Sigmoid colon (tissue), 7 donors: Measurements from ENCODE around the gene TNIP2. TPM values are rescaled to one million over a fixed set of nuclear protein-coding genes. Genes with fewer than 3 reads are reported as not detected.
"Not testable (repeated sequence)": the region's sequence is repeated elsewhere in the genome, so short reads cannot be mapped to it uniquely, and the experiment has no call there.

ENCODE experiments used
- DNase-seq: peaks from one replicate; pipeline ENCODE4 v3.0.0-alpha.2; 2019
- H3K27ac ChIP-seq, 4 donors: fragments of 200-600 bp; sonication (generic); one replicate each; pipeline ENCODE4 v1.5.1; 2016 to 2019; ENCODE audit warnings: mild to moderate bottlenecking in 1 of 4
- H3K27me3 ChIP-seq, 3 donors: fragments of 200-600 bp; sonication (generic); one replicate each; pipeline ENCODE4 v1.5.1; 2019; ENCODE audit warnings: mild to moderate bottlenecking in 1 of 3
- H3K36me3 ChIP-seq, 4 donors: fragments of 200-600 bp; sonication (generic); one replicate each; pipeline ENCODE4 v1.5.1; 2016 to 2019
- H3K4me1 ChIP-seq, 4 donors: fragments of 200-600 bp; sonication (generic); one replicate each; pipeline ENCODE4 v1.5.1; 2017 to 2019
- H3K4me3 ChIP-seq, 4 donors: fragments of 200-600 bp; sonication (generic); one replicate each; pipeline ENCODE4 v1.5.1; 2017 to 2019; ENCODE audit warnings: mild to moderate bottlenecking in 2 of 4, moderate library complexity in 1 of 4
- H3K9me3 ChIP-seq, 4 donors: fragments of 200-600 bp in 3 of 4; sonication (generic) in 3 of 4; one replicate each; pipeline versions ENCODE4 v1.5.1 to v1.6.1; 2013 to 2019
- EP300 ChIP-seq, 4 donors: sonication (generic); formaldehyde crosslinking; IDR thresholded peaks; one replicate each; pipeline ENCODE4 v1.6.1; 2017; ENCODE audit warnings: antibody characterized with exemption in 4 of 4
- POLR2A ChIP-seq, 2 donors: fragments of 450-650 bp; IDR thresholded peaks; one replicate each; pipeline ENCODE4 v1.6.1; 2016; ENCODE audit warnings: antibody characterized with exemption in 2 of 2, mild to moderate bottlenecking in 2 of 2, moderate library complexity in 2 of 2
- POLR2AphosphoS5 ChIP-seq, 4 donors: sonication (generic); formaldehyde crosslinking; IDR thresholded peaks; one replicate each; pipeline ENCODE4 v1.6.1; 2017; ENCODE audit warnings: antibody characterized with exemption in 4 of 4
- WGBS, 2 donors: extraction: QIAGEN DNeasy Blood & Tissue Kit; methylation state at CpG; one replicate each; pipeline ENCODE4 v1.1.7; 2013; 5-methylcytosine and 5-hydroxymethylcytosine counted together
- intact Hi-C: fragments of 100-400 bp; cut with DNase I; formaldehyde crosslinking; loops from one replicate; pipeline ENCODE4 v1.15.1; 2023
- polyA plus RNA-seq, 3 donors: library from polyadenylated mRNA; stranded (reverse); fragments of 200-250 nt; gene quantifications; one replicate each; pipeline ENCODE4 v1.2.3, GENCODE V29; 2013
- total RNA-seq, 4 donors: library from RNA; depleted of rRNA; stranded (reverse); fragments of >200 nt; gene quantifications; one replicate each; pipeline ENCODE4 v1.1.0, GENCODE V29; 2016
- TF ChIP-seq, protein P1 (sequence below), 4 experiments: fragments of 450-650 bp in 3 of 4; fragments of 200-600 bp in 1 of 4; IDR thresholded peaks; one replicate each; pipeline ENCODE4 v1.5.1; 2016 to 2019; ENCODE audit warnings: antibody characterized with exemption in 4 of 4, mild to moderate bottlenecking in 3 of 4, moderate library complexity in 2 of 4
- donor health status: healthy with polysubstance abuse.
- donor health status: Bipolar disorder and iron deficiency.
- donor health status: healthy.

Gene TNIP2
- total and polyA plus RNA-seq, 7 donors: 51.7 to 68.8 (median 65.0) TPM

DNA sequence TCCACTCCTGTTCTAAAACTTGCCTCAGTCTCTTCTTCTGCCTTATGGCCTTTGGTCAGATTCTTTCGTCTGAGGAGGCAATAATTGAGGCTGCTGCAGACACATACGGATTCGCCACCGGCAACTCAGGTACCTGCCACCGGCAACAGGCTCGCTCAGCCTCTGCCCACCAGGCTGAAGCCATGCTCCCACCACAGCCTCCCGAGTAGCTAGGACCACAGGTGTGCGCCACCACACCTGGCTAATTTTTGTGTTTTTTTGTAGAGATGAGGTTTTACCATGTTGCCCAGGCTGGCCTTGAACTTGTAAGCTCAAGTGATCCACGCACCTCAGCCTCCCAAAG lies 26.6 kb downstream of the TNIP2 start:
- TF ChIP-seq EP300 (IDR thresholded peaks at IDR 0.05) (no peak), POLR2A (IDR thresholded peaks at IDR 0.05) (no peak), POLR2AphosphoS5 (IDR thresholded peaks at IDR 0.05) (no peak)
- TF ChIP-seq, protein P1, sequence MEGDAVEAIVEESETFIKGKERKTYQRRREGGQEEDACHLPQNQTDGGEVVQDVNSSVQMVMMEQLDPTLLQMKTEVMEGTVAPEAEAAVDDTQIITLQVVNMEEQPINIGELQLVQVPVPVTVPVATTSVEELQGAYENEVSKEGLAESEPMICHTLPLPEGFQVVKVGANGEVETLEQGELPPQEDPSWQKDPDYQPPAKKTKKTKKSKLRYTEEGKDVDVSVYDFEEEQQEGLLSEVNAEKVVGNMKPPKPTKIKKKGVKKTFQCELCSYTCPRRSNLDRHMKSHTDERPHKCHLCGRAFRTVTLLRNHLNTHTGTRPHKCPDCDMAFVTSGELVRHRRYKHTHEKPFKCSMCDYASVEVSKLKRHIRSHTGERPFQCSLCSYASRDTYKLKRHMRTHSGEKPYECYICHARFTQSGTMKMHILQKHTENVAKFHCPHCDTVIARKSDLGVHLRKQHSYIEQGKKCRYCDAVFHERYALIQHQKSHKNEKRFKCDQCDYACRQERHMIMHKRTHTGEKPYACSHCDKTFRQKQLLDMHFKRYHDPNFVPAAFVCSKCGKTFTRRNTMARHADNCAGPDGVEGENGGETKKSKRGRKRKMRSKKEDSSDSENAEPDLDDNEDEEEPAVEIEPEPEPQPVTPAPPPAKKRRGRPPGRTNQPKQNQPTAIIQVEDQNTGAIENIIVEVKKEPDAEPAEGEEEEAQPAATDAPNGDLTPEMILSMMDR (IDR thresholded peaks at IDR 0.05): no peak
- peak; percentile 29 for DNase-seq
- no peaks in the 10 kb centered on the region for H3K27me3 ChIP-seq

DNA sequence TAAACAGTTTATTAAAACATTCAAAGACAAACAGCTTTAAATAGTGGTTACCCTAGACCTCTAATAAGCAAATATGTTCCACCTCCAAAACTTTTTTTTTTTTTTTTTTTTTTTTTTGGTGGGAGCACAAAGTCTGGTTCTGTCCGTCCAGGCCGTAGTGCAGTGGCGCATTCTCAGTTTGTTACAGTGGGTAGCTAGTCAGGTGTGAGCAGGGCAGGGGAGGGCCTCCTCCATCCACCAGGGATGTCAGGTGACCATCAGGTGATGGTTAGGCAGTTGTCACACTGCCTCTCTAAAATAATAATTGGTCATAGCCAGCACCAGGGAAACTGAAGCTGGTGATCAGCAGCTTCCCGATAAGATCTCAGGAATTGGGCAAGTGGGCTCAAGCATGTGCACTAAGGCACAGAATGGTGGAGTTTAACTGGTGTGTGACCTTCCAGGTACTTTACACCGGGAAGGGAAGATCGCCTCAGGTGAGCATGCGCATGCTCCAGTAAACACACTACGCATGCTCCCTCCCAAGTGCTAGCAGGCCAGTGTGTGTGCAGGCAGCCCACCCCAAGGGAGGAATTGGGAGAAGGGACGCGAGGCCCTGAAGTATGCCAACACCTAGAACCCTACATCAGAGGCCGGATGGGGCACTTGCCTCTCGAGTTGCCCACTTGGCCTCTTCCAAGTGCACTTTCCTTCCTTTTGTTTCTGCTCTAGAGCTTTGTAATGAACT lies 27.2 kb downstream of the TNIP2 start:
- Histone ChIP-seq H3K27me3 (no peaks in the 10 kb centered on the region), H3K9me3 (no peaks in the 10 kb centered on the region), H3K4me3 (no peak overlapping the region), H3K4me1 (no peaks in the 10 kb centered on the region), H3K36me3 (peaks cover 10 to 80% (median 26%) of the 10 kb centered on the region in 4 donors), H3K27ac (no peak overlapping the region)
- TF ChIP-seq, protein P1 (IDR thresholded peaks at IDR 0.05): no peak
- TF ChIP-seq EP300 (IDR thresholded peaks at IDR 0.05) (no peak), POLR2A (IDR thresholded peaks at IDR 0.05) (no peak), POLR2AphosphoS5 (IDR thresholded peaks at IDR 0.05) (no peak)
- intact Hi-C loops: no loop called here
- peak; percentile 41 for DNase-seq
- 96 to 97% methylated on average over 12 of the region's 12 CpGs for WGBS, 2 donors

More for the DNA sequence above, 26.6 kb downstream of the TNIP2 start:
- H3K9me3 ChIP-seq: no peaks in the 10 kb centered on the region
- H3K36me3 ChIP-seq: peaks cover 10 to 77% (median 25%) of the 10 kb centered on the region in 4 donors
- no peak overlapping the region for H3K27ac ChIP-seq
- H3K4me3 ChIP-seq: no peak overlapping the region
- intact Hi-C loops: no loop called here
- WGBS, 2 donors: 96 to 98% methylated on average over 9 of the region's 9 CpGs
- H3K4me1 ChIP-seq: no peaks in the 10 kb centered on the region

DNA sequence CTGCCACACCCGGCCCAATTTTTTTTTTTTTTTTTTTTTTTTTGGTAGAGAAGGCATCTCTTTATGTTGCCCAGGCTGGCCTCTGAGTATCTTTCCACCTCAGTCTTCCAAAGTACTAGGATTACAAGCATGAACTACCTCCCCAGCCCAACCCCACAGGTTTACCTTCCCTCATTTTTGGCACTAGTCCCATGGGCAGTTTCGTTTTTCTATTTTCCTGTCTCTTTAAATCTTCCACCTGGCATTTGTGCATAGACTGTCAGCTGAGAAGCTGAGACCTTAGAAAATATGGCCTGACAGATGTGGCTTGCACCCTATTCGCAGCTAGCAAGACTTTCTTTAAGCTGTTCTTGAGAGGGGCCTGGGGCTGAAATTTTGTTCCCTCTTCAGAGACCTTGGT lies 27.9 kb downstream of the TNIP2 start:
- no peaks in the 10 kb centered on the region for H3K9me3 ChIP-seq
- TF ChIP-seq POLR2A (IDR thresholded peaks at IDR 0.05) (no peak), POLR2AphosphoS5 (IDR thresholded peaks at IDR 0.05) (no peak), EP300 (IDR thresholded peaks at IDR 0.05) (no peak)
- TF ChIP-seq, protein P1 (IDR thresholded peaks at IDR 0.05): no peak
- intact Hi-C loops: no loop called here
- H3K4me3 ChIP-seq: no peak overlapping the region
- no peak overlapping the region for H3K27ac ChIP-seq
- H3K27me3 ChIP-seq: no peaks in the 10 kb centered on the region
- H3K4me1 ChIP-seq: no peaks in the 10 kb centered on the region
- WGBS, 2 donors: 62 to 82% methylated on average over 3 of the region's 3 CpGs
- peaks cover 10 to 73% (median 24%) of the 10 kb centered on the region in 4 donors for H3K36me3 ChIP-seq
- peak; percentile 15 for DNase-seq

DNA sequence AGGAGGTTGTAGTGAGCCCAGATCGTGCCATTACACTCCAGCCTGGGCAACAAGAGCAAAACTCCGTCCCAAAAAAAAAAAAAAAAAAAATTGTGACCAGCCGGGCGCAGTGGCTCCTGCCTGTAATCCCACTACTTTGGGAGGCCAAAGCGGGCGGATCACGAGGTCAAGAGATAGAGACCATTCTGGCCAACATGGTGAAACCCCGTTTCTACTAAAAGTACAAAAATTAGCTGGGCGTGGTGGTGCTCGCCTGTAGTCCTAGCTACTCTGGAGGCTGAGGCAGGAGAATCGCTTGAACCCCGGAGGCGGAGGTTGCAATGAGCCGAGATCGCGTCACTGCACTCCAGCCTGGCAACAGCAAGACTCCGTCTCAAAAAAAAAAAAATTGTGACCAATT lies 29.3 kb downstream of the TNIP2 start:
- H3K27me3 ChIP-seq, H3K9me3 ChIP-seq, H3K4me1 ChIP-seq, H3K4me3 ChIP-seq, H3K27ac ChIP-seq, intact Hi-C loops: not testable (repeated sequence)
- WGBS, 2 donors: 97 to 98% methylated on average over 17 of the region's 17 CpGs
- peak; percentile 24 for DNase-seq
- peaks cover 4 to 71% (median 17%) of the 10 kb centered on the region in 4 donors for H3K36me3 ChIP-seq

DNA sequence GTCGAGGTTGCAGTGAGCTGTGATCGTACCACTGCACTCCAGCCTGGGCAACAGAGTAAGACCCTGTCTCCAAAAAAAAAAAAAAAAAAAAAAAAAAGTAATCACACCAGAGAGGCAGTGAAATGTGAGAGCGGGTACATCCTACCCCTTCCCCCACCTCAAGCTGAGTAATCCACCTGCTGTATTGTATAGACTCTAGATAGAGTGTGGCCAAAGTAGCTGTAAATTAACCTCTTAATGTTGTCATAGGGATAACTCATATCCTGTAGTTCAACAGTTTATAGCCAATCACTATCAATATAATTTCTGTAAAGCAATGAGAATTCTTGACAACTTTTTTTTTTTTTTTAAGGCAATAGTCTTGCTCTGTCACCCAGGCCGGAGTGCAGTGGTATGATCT lies 30.8 kb downstream of the TNIP2 start:
- TF ChIP-seq, protein P1 (IDR thresholded peaks at IDR 0.05): no peak
- TF ChIP-seq POLR2A (IDR thresholded peaks at IDR 0.05) (no peak), POLR2AphosphoS5 (IDR thresholded peaks at IDR 0.05) (no peak), EP300 (IDR thresholded peaks at IDR 0.05) (no peak)
- peaks cover 0 to 73% (median 18%) of the 10 kb centered on the region in 4 donors for H3K36me3 ChIP-seq
- H3K9me3 ChIP-seq: no peaks in the 10 kb centered on the region
- intact Hi-C loops: no loop called here
- H3K4me1 ChIP-seq: no peaks in the 10 kb centered on the region
- H3K4me3 ChIP-seq: no peak overlapping the region
- H3K27me3 ChIP-seq: no peaks in the 10 kb centered on the region
- 95 to 99% methylated on average over 4 of the region's 4 CpGs for WGBS, 2 donors
- no peak for DNase-seq
- H3K27ac ChIP-seq: no peak overlapping the region
